Hepatic stellate cell (primary cell): ENCODE measurements around the gene PREX1.

ENCODE experiments used
- DNase-seq: peaks from one replicate; pipeline ENCODE4 v3.0.0; 2011; ENCODE audit warnings: low spot score

PREX1 gene

GRCh38 chr20:48656137-48656536 is 171.7 kb downstream of the PREX1 start:
- DNase-seq: no peak

GRCh38 chr20:48653706-48654051 is 174.1 kb downstream of the PREX1 start:
- DNase-seq: no peak

- DNase-seq: no peak
Measured at GRCh38 chr20:48652961-48653705, 174.7 kb downstream of the PREX1 start.

- no peak for DNase-seq
Measured at GRCh38 chr20:48651960-48652359, 175.8 kb downstream of the PREX1 start.

GRCh38 chr20:48651271-48651670 is 176.5 kb downstream of the PREX1 start:
- DNase-seq: no peak

- no peak for DNase-seq
Measured at GRCh38 chr20:48649868-48650267, 177.9 kb downstream of the PREX1 start.

- no peak for DNase-seq
Measured at GRCh38 chr20:48649104-48649626, 178.6 kb downstream of the PREX1 start.

- DNase-seq: no peak
Measured at GRCh38 chr20:48648482-48649051, 179.2 kb downstream of the PREX1 start.

- DNase-seq: no peak
Measured at GRCh38 chr20:48647858-48648257, 179.9 kb downstream of the PREX1 start.

- DNase-seq: no peak
Measured at GRCh38 chr20:48645666-48646065, 182.1 kb downstream of the PREX1 start.

GRCh38 chr20:48644286-48644828 is 183.4 kb downstream of the PREX1 start:
- DNase-seq: no peak

GRCh38 chr20:48642105-48642880 is 185.5 kb downstream of the PREX1 start:
- DNase-seq: no peak

GRCh38 chr20:48640871-48641270 is 186.9 kb downstream of the PREX1 start:
- DNase-seq: no peak

GRCh38 chr20:48639899-48640298 is 187.9 kb downstream of the PREX1 start:
- no peak for DNase-seq

GRCh38 chr20:48638546-48638945 is 189.3 kb downstream of the PREX1 start:
- DNase-seq: no peak

- no peak for DNase-seq
Measured at GRCh38 chr20:48637461-48637860, 190.3 kb downstream of the PREX1 start.

GRCh38 chr20:48636301-48636700 is 191.5 kb downstream of the PREX1 start:
- DNase-seq: no peak

GRCh38 chr20:48635791-48636267 is 192.0 kb downstream of the PREX1 start:
- peak; percentile 85 for DNase-seq

GRCh38 chr20:48635361-48635760 is 192.4 kb downstream of the PREX1 start:
- no peak for DNase-seq

- no peak for DNase-seq
Measured at GRCh38 chr20:48634641-48635040, 193.2 kb downstream of the PREX1 start.

GRCh38 chr20:48633620-48634257 is 194.1 kb downstream of the PREX1 start:
- DNase-seq: no peak
